NCI-H1105 (cell line): ENCODE data around the gene RANBP3.
"Not testable (repeated sequence)": the region's sequence is repeated elsewhere in the genome, so short reads cannot be mapped to it uniquely, and the experiment has no call there.

Source experiments
- DNase-seq: peaks from one replicate; lab custom pipeline; 2025; lab: John Stamatoyannopoulos, UW

RANBP3 gene

GRCh38 chr19:5903624-5904351, 74.2 kb downstream of the RANBP3 start, which contains the start of gene NDUFA11:
Gene NDUFA11 (minus strand): TSS chr19:5903790. CDS start chr19:5903708, 82 bp downstream.
- peak; percentile 92 for DNase-seq

- DNase-seq: no peak
Measured at GRCh38 chr19:5903056-5903623, 74.8 kb downstream of the RANBP3 start.

- DNase-seq: no peak
Measured at GRCh38 chr19:5900976-5901375, 77.0 kb downstream of the RANBP3 start.

- DNase-seq: no peak
Measured at GRCh38 chr19:5899728-5900526, 78.0 kb downstream of the RANBP3 start.

- no peak for DNase-seq
Measured at GRCh38 chr19:5897189-5897969, 80.6 kb downstream of the RANBP3 start.

- DNase-seq: no peak
Measured at GRCh38 chr19:5896365-5897076, 81.4 kb downstream of the RANBP3 start.

- DNase-seq: no peak
Measured at GRCh38 chr19:5895890-5896289, 82.0 kb downstream of the RANBP3 start.

GRCh38 chr19:5895409-5895808, 82.5 kb downstream of the RANBP3 start:
- DNase-seq: no peak

GRCh38 chr19:5894704-5895349, 83.1 kb downstream of the RANBP3 start:
- no peak for DNase-seq

GRCh38 chr19:5893907-5894703, 83.8 kb downstream of the RANBP3 start:
- DNase-seq: no peak

- no peak for DNase-seq
Measured at GRCh38 chr19:5893296-5893903, 84.5 kb downstream of the RANBP3 start.

- DNase-seq: no peak
Measured at GRCh38 chr19:5892772-5893275, 85.1 kb downstream of the RANBP3 start.

- DNase-seq: no peak
Measured at GRCh38 chr19:5891938-5892771, 85.8 kb downstream of the RANBP3 start.

- no peak for DNase-seq
Measured at GRCh38 chr19:5891572-5891937, 86.4 kb downstream of the RANBP3 start.

GRCh38 chr19:5890099-5890498, 87.8 kb downstream of the RANBP3 start:
- DNase-seq: no peak

GRCh38 chr19:5889288-5889971, 88.5 kb downstream of the RANBP3 start:
- no peak for DNase-seq

GRCh38 chr19:5884065-5884811, 93.7 kb downstream of the RANBP3 start:
- not testable (repeated sequence) for DNase-seq
